Endothelial cell of umbilical vein (primary cell): ENCODE measurements around the gene DLG5. TPM values are rescaled to one million over a fixed set of nuclear protein-coding genes. Genes with fewer than 3 reads are reported as not detected.

Experiments used
- BruUV-seq: library from RNA; stranded (reverse); fragments of 400-500 nt; replicated peaks from 2 replicates; lab custom pipeline; 2021; lab: Mats Ljungman, UMichigan
- CTCF ChIA-PET: fragments of 300-600, 350-600 bp; sonication (Branson Sonifier 250); formaldehyde crosslinking; loops from one replicate; lab custom pipeline; 2021; ENCODE audit warnings: antibody characterized with exemption, inconsistent platforms; lab: Charles Lee
- POLR2A ChIA-PET: fragments of 300-600, 350-600 bp; sonication (Branson Sonifier 250); formaldehyde crosslinking; loops from one replicate; lab custom pipeline; 2021; ENCODE audit warnings: antibody characterized with exemption, inconsistent platforms; lab: Charles Lee
- DNase-seq: peaks from one replicate; pipeline ENCODE4 v3.0.0-alpha.2; 2011; ENCODE audit warnings: low read depth, low spot score
- FAIRE-seq: peaks from 2 replicates; lab custom pipeline; 2011; peaks lifted over from hg19 to GRCh38; lab: Jason Lieb, UNC
- H2AFZ ChIP-seq: 2 replicates; pipeline ENCODE4 v1.6.0; 2012; ENCODE audit warnings: low read depth, low read length, control low read depth, inconsistent platforms
- H3K27ac ChIP-seq: 2 replicates; pipeline ENCODE4 v1.5.1; 2011; ENCODE audit warnings: low read depth, mild to moderate bottlenecking, control low read depth, low read length, moderate library complexity; ENCODE audit not compliant: insufficient read depth
- H3K27me3 ChIP-seq, 2 experiments: 2 replicates each; pipeline versions ENCODE4 v1.6.0 to v1.6.1; 2011; ENCODE audit warnings: low read length in 2 of 2, mixed read lengths in 1 of 2; ENCODE audit not compliant: control insufficient read depth in 2 of 2, insufficient read depth in 2 of 2
- H3K36me3 ChIP-seq, 2 experiments: 2 replicates in 1 of 2; 3 replicates in 1 of 2; pipeline ENCODE4 v1.5.1; 2011; ENCODE audit warnings: low read length in 2 of 2, mild to moderate bottlenecking in 1 of 2, moderate library complexity in 1 of 2; ENCODE audit not compliant: control insufficient read depth in 2 of 2, insufficient read depth in 2 of 2; ENCODE audit errors: extremely low read depth in 1 of 2
- H3K4me1 ChIP-seq: 3 replicates; pipeline ENCODE4 v1.5.1; 2011; ENCODE audit warnings: mild to moderate bottlenecking, low read length; ENCODE audit not compliant: control insufficient read depth, insufficient read depth; ENCODE audit errors: extremely low read depth
- H3K4me2 ChIP-seq: 2 replicates; pipeline ENCODE4 v1.6.1; 2011; ENCODE audit warnings: low read length, control low read depth, mixed read lengths; ENCODE audit not compliant: insufficient read depth
- H3K4me3 ChIP-seq, 3 experiments: fragments of 200-600 bp in 1 of 3; sonication (generic), shearing (Covaris generic) in 1 of 3; replicated peaks in 1 of 3; 2 replicates each; pipeline ENCODE4 v1.5.1; 2011 to 2016; ENCODE audit warnings: control low read depth in 3 of 3, low read length in 3 of 3, mild to moderate bottlenecking in 2 of 3, inconsistent platforms in 1 of 3, low read depth in 1 of 3, moderate library complexity in 1 of 3; ENCODE audit not compliant: insufficient read depth in 1 of 3
- H3K79me2 ChIP-seq: 2 replicates; pipeline ENCODE4 v1.6.0; 2012; ENCODE audit warnings: low read length, inconsistent platforms; ENCODE audit not compliant: control insufficient read depth, insufficient read depth
- H3K9ac ChIP-seq: replicated peaks from 2 replicates; pipeline ENCODE3; 2011; ENCODE audit warnings: low read length, control low read depth; ENCODE audit not compliant: insufficient read depth; ENCODE audit errors: extremely low read depth
- H3K9me1 ChIP-seq: replicated peaks from 3 replicates; pipeline ENCODE4 v1.6.0; 2011; ENCODE audit warnings: mild to moderate bottlenecking, low read length; ENCODE audit not compliant: control insufficient read depth, insufficient read depth; ENCODE audit errors: extremely low read depth
- H3K9me3 ChIP-seq: replicated peaks from 2 replicates; pipeline ENCODE4 v1.5.1; 2012; ENCODE audit warnings: low read length, inconsistent platforms; ENCODE audit not compliant: control insufficient read depth, insufficient read depth
- H4K20me1 ChIP-seq: replicated peaks from 2 replicates; pipeline ENCODE3; 2011; ENCODE audit warnings: mild to moderate bottlenecking, low read length; ENCODE audit not compliant: control insufficient read depth, insufficient read depth; ENCODE audit errors: extremely low read depth
- CTCF ChIP-seq, 2 donors: IDR thresholded peaks; 1 replicate in 1 of 2; 2 replicates in 1 of 2; pipeline ENCODE4 v1.5.1; 2011; ENCODE audit warnings: low read length in 2 of 2, mild to moderate bottlenecking in 2 of 2, moderate library complexity in 2 of 2, control low read depth in 1 of 2, inconsistent platforms in 1 of 2, low read depth in 1 of 2; ENCODE audit not compliant: insufficient read depth in 1 of 2; ENCODE audit errors: extremely low read depth in 1 of 2
- EZH2 ChIP-seq: IDR thresholded peaks from 2 replicates; pipeline ENCODE4 v1.6.1; 2012; ENCODE audit warnings: borderline replicate concordance, low read depth, mild to moderate bottlenecking, moderate library complexity, low read length, inconsistent platforms; ENCODE audit not compliant: severe bottlenecking
- FOS ChIP-seq: IDR thresholded peaks from 2 replicates; pipeline ENCODE4 v1.6.1; 2011; ENCODE audit warnings: mild to moderate bottlenecking, low read length, moderate library complexity, borderline replicate concordance; ENCODE audit not compliant: insufficient read depth
- GATA2 ChIP-seq: IDR thresholded peaks from 2 replicates; pipeline ENCODE4 v1.7.0; 2011; ENCODE audit warnings: low read depth, mild to moderate bottlenecking, moderate library complexity, mixed read lengths, low read length; ENCODE audit not compliant: insufficient read length, insufficient read depth
- JUN ChIP-seq: IDR thresholded peaks from 2 replicates; pipeline ENCODE4 v1.6.1; 2011; ENCODE audit warnings: borderline replicate concordance, low read depth; ENCODE audit not compliant: insufficient read length, insufficient read depth
- MAX ChIP-seq: IDR thresholded peaks from 2 replicates; pipeline ENCODE4 v1.6.1; 2011; ENCODE audit not compliant: insufficient read depth, insufficient read length
- MYC ChIP-seq: IDR thresholded peaks from one replicate; pipeline ENCODE4 v1.6.1; 2011; ENCODE audit warnings: mild to moderate bottlenecking, low read depth, low read length
- POLR2A ChIP-seq: IDR thresholded peaks from 2 replicates; pipeline ENCODE4 v1.6.1; 2012; ENCODE audit warnings: low read depth, mild to moderate bottlenecking, control low read depth, low read length
- POLR2AphosphoS5 ChIP-seq: IDR thresholded peaks from 2 replicates; pipeline ENCODE4 v1.6.1; 2012; ENCODE audit warnings: low read depth, mild to moderate bottlenecking, control low read depth, low read length, moderate library complexity; ENCODE audit not compliant: insufficient read depth
- dilution Hi-C: fragments of 300-500 bp; cut with MboI; formaldehyde crosslinking; loops from one replicate; pipeline ENCODE4 v1.15.0; 2019; ENCODE audit warnings: low sequenced_read_pairs; ENCODE audit not compliant: extremely low pct_ligation_motif_present
- intact Hi-C: fragments of 100-400 bp; cut with micrococcal nuclease; formaldehyde crosslinking; loops from one replicate; pipeline ENCODE4 v1.10.0; 2022
- polyA plus RNA-seq, 4 experiments: library from polyadenylated mRNA; depleted of rRNA in 3 of 4; stranded (reverse) in 3 of 4; unstranded in 1 of 4; fragments of >200 nt; gene quantifications; 2 replicates each; pipeline versions ENCODE4 v1.2.1 to v1.2.3, GENCODE V29; 2011 to 2012; ENCODE audit warnings: missing spikeins in 1 of 4
- total RNA-seq: library from RNA; stranded (reverse); gene quantifications from 2 replicates; pipeline ENCODE4 v1.2.3, GENCODE V29; 2021

Gene DLG5
- total and polyA plus RNA-seq, 2 donors (not counting 3 experiments of a cell fraction or from before 2014, with no cell fraction given) = 12.3 to 24.9 TPM

DNA sequence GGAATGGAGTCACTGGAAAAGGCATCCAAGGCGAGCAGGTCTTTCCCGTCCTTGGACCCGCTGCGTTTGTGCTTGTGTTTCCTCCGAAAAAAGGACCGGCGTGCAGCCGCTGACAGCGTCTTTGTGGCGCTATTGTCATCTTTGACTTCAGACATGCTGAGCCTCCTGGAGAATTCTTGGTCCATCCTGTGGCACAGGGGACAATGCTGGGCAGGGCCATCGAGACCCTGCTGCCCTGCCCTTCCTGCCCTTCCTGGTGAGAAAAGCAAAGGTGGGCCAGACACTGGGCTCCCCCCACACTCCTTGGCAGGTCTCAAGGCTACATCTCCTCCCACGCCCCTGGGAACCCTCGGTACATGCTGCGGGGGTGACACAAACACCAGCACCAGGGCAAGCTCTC lies 120.9 kb downstream of the DLG5 start:
- Histone ChIP-seq H3K36me3 (peaks cover 6 to 26% of the 10 kb centered on the region in 2 experiments), H3K4me1 (no peaks in the 10 kb centered on the region), H3K9ac (no peak overlapping the region), H3K27me3 (no peaks in the 10 kb centered on the region), H3K4me2 (no peak overlapping the region), H3K4me3 (no peak overlapping the region), H2AFZ (no peak overlapping the region), H3K27ac (no peak overlapping the region), H4K20me1 (no peaks in the 10 kb centered on the region), H3K9me3 (no peaks in the 10 kb centered on the region), H3K9me1 (no peaks in the 10 kb centered on the region), H3K79me2 (no peaks in the 10 kb centered on the region)
- intact Hi-C loops (no loop called here), dilution Hi-C loops (no loop called here)
- no TSS peak for BruUV-seq
- FAIRE-seq (no peak), DNase-seq (no peak)
- no peak for TF ChIP-seq CTCF (IDR thresholded peaks at IDR 0.05; ENCODE audit: extremely low read depth in 1 of 2, insufficient read depth in 1 of 2, low read depth in 1 of 2, low read length in 2 of 2)
- TF ChIP-seq MAX = no peak
- no peak for TF ChIP-seq MYC
- TF ChIP-seq POLR2AphosphoS5 = no peak
- TF ChIP-seq GATA2 = no peak
- TF ChIP-seq POLR2A = no peak
- no peak for TF ChIP-seq FOS
- no peak for TF ChIP-seq JUN
- TF ChIP-seq EZH2 = no peak
- POLR2A ChIA-PET = no interaction called here
- CTCF ChIA-PET = no interaction called here
